Astrocyte (in vitro differentiated cells and primary cell): ENCODE data around the gene COL11A2. TPM values are rescaled to one million over a fixed set of nuclear protein-coding genes. Genes with fewer than 3 reads are reported as not detected.

Experiments
- DNase-seq: peaks from one replicate; pipeline ENCODE4 v3.0.0-alpha.2; 2010; ENCODE audit warnings: low read depth
- FAIRE-seq: peaks from 2 replicates; lab custom pipeline; 2011; peaks lifted over from hg19 to GRCh38; lab: Jason Lieb, UNC
- H2AFZ ChIP-seq: 2 replicates; pipeline ENCODE4 v1.6.0; 2012; ENCODE audit warnings: low read depth, low read length, inconsistent platforms
- H3K27ac ChIP-seq: 2 replicates; pipeline ENCODE4 v1.5.1; 2011; ENCODE audit warnings: low read depth, low read length, inconsistent platforms
- H3K27me3 ChIP-seq: 2 replicates; pipeline ENCODE4 v1.6.0; 2011; ENCODE audit warnings: low read length, inconsistent platforms; ENCODE audit not compliant: insufficient read depth
- H3K36me3 ChIP-seq: 2 replicates; pipeline ENCODE4 v1.5.1; 2011; ENCODE audit warnings: low read length, inconsistent platforms; ENCODE audit not compliant: insufficient read depth
- H3K4me1 ChIP-seq: 2 replicates; pipeline ENCODE4 v1.5.1; 2011; ENCODE audit warnings: low read length, inconsistent platforms; ENCODE audit not compliant: insufficient read depth
- H3K4me2 ChIP-seq: 2 replicates; pipeline ENCODE4 v1.6.0; 2012; ENCODE audit warnings: low read length, inconsistent platforms
- H3K4me3 ChIP-seq: 2 replicates; pipeline ENCODE4 v1.5.1; 2011; ENCODE audit warnings: low read depth, mild to moderate bottlenecking, low read length, inconsistent platforms; ENCODE audit not compliant: insufficient read depth
- H3K79me2 ChIP-seq: 2 replicates; pipeline ENCODE4 v1.6.0; 2012; ENCODE audit warnings: mild to moderate bottlenecking, low read length, inconsistent platforms; ENCODE audit not compliant: insufficient read depth
- H3K9ac ChIP-seq: 2 replicates; pipeline ENCODE4 v1.6.0; 2012; ENCODE audit warnings: mild to moderate bottlenecking, low read length, inconsistent platforms
- H3K9me3 ChIP-seq: 2 replicates; pipeline ENCODE4 v1.5.1; 2012; ENCODE audit warnings: low read depth, mild to moderate bottlenecking, low read length, inconsistent platforms; ENCODE audit not compliant: insufficient read depth
- H4K20me1 ChIP-seq: 2 replicates; pipeline ENCODE4 v1.6.0; 2012; ENCODE audit warnings: low read length, inconsistent platforms; ENCODE audit not compliant: insufficient read depth
- H3K27ac Mint-ChIP-seq: one replicate; pipeline ENCODE4 v1.8.0; 2021; ENCODE audit warnings: mild to moderate bottlenecking, mixed read lengths; ENCODE audit not compliant: unreplicated experiment
- H3K27me3 Mint-ChIP-seq: one replicate; pipeline ENCODE4 v1.8.0; 2021; ENCODE audit warnings: low read depth, mixed read lengths; ENCODE audit not compliant: unreplicated experiment
- H3K36me3 Mint-ChIP-seq: one replicate; pipeline ENCODE4 v1.8.0; 2021; ENCODE audit warnings: low read depth, mixed read lengths; ENCODE audit not compliant: unreplicated experiment
- H3K4me1 Mint-ChIP-seq: one replicate; pipeline ENCODE4 v1.8.0; 2021; ENCODE audit warnings: low read depth, mixed read lengths; ENCODE audit not compliant: unreplicated experiment
- H3K4me3 Mint-ChIP-seq: one replicate; pipeline ENCODE4 v1.8.0; 2021; ENCODE audit warnings: mild to moderate bottlenecking, moderate library complexity, mixed read lengths; ENCODE audit not compliant: unreplicated experiment
- H3K9me3 Mint-ChIP-seq: one replicate; pipeline ENCODE4 v1.8.0; 2021; ENCODE audit warnings: mild to moderate bottlenecking, mixed read lengths; ENCODE audit not compliant: unreplicated experiment
- EZH2 ChIP-seq: IDR thresholded peaks from 2 replicates; pipeline ENCODE4 v1.6.1; 2012; ENCODE audit warnings: mild to moderate bottlenecking, low read length, inconsistent platforms; ENCODE audit not compliant: insufficient read depth
- total RNA-seq: library from RNA; stranded (reverse); gene quantifications from 2 replicates; pipeline ENCODE4 v1.2.1, GENCODE V29; 2021
- TF ChIP-seq, protein P1 (sequence below): IDR thresholded peaks from 2 replicates; pipeline ENCODE4 v1.5.1; 2011; ENCODE audit warnings: low read depth, mild to moderate bottlenecking, inconsistent platforms, low read length, moderate library complexity; ENCODE audit not compliant: insufficient read depth

Gene COL11A2
- total RNA-seq, 1 donor from 2014 or later: 1.3 TPM

DNA sequence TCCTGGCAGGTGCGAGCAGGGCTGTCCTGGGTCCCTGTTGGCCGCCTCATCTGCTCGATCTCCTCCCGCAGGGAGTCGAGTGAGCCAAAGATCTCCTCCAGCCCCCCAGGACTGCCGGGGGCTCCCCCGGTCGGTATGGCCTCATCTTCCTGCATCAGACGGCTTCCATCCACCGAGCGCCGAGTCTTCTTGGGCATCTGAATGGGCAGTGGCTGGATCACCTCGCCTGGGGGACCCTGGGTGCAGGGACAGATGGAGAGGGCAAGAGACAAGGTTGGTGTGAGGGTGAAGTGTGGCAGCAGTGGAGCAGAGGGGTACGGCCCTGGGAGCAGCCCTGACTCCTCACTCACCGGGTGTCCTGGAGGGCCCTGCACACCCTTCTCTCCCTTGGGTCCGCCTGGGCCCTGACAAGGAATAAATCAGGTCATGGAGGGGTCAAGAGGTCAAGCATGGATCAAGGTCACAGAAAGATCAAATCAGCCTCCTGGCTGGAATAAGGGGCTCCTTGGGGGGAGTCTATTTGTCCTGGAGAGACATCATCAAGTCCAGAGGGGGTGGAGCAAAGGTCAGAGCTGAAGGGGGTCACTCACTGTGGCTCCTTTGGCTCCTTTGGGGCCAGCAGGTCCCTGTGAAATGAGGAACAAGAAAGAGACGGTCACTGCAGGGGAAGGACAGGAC lies 26.5 kb downstream of the COL11A2 start:
- no peak overlapping the region for H3K4me2 ChIP-seq
- no peaks in the 10 kb centered on the region for H3K79me2 ChIP-seq
- TF ChIP-seq, protein P1, sequence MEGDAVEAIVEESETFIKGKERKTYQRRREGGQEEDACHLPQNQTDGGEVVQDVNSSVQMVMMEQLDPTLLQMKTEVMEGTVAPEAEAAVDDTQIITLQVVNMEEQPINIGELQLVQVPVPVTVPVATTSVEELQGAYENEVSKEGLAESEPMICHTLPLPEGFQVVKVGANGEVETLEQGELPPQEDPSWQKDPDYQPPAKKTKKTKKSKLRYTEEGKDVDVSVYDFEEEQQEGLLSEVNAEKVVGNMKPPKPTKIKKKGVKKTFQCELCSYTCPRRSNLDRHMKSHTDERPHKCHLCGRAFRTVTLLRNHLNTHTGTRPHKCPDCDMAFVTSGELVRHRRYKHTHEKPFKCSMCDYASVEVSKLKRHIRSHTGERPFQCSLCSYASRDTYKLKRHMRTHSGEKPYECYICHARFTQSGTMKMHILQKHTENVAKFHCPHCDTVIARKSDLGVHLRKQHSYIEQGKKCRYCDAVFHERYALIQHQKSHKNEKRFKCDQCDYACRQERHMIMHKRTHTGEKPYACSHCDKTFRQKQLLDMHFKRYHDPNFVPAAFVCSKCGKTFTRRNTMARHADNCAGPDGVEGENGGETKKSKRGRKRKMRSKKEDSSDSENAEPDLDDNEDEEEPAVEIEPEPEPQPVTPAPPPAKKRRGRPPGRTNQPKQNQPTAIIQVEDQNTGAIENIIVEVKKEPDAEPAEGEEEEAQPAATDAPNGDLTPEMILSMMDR: no peak
- H4K20me1 ChIP-seq: no peaks in the 10 kb centered on the region
- H3K36me3 ChIP-seq: no peaks in the 10 kb centered on the region
- no peak overlapping the region for H3K27ac ChIP-seq
- FAIRE-seq: no peak
- peaks cover 14% of the 10 kb centered on the region for H3K4me1 ChIP-seq
- no peak overlapping the region for H3K4me3 ChIP-seq
- Mint-ChIP-seq H3K27ac (no peak overlapping the region), H3K4me3 (no peak overlapping the region), H3K36me3 (no peaks in the 10 kb centered on the region), H3K27me3 (peaks cover 47% of the 10 kb centered on the region), H3K9me3 (peaks cover 3% of the 10 kb centered on the region), H3K4me1 (peaks cover 4% of the 10 kb centered on the region)
- no peaks in the 10 kb centered on the region for H3K9me3 ChIP-seq
- H2AFZ ChIP-seq: no peak overlapping the region
- no peak for DNase-seq
- H3K27me3 ChIP-seq: no peaks in the 10 kb centered on the region
- H3K9ac ChIP-seq: no peak overlapping the region

- H2AFZ ChIP-seq: no peak overlapping the region
- no peak for FAIRE-seq
- H3K36me3 ChIP-seq: no peaks in the 10 kb centered on the region
- no peak overlapping the region for H3K27ac ChIP-seq
- H3K27me3 Mint-ChIP-seq: peaks cover 47% of the 10 kb centered on the region
- DNase-seq: no peak
- H3K79me2 ChIP-seq: no peaks in the 10 kb centered on the region
- H3K4me1 Mint-ChIP-seq: peaks cover 4% of the 10 kb centered on the region
- H3K9me3 ChIP-seq: no peaks in the 10 kb centered on the region
- no peaks in the 10 kb centered on the region for H4K20me1 ChIP-seq
- TF ChIP-seq, protein P1: no peak
- TF ChIP-seq EZH2: no peak
- no peak overlapping the region for H3K4me3 Mint-ChIP-seq
- no peak overlapping the region for H3K4me3 ChIP-seq
- peaks cover 3% of the 10 kb centered on the region for H3K9me3 Mint-ChIP-seq
- H3K4me1 ChIP-seq: peaks cover 16% of the 10 kb centered on the region
- H3K4me2 ChIP-seq: no peak overlapping the region
- H3K9ac ChIP-seq: no peak overlapping the region
- H3K27me3 ChIP-seq: no peaks in the 10 kb centered on the region
- H3K36me3 Mint-ChIP-seq: no peaks in the 10 kb centered on the region
- H3K27ac Mint-ChIP-seq: no peak overlapping the region
Observed at GRCh38 chr6:33164665-33165373, 27.4 kb downstream of the COL11A2 start.

DNA sequence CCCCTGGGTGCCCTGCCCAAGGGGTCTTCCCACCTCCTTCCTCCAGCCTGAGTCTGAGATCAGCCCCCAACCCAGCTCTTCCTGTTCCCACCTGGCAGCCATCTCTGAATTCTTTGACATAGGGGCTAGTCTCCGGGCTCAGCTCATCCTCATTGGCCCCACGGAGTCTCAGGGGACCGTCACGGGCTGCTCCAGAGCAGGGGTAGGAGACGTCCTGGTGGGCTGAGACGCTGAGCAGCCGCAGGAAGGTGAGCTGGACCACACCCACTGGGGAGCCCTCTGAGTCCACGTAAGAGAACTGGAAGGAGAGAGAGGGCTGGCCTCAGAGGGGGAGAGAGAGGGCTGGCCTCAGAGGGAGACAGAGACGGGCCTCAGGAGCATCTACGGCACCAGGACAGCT lies 28.1 kb downstream of the COL11A2 start:
- FAIRE-seq: no peak
- H3K4me2 ChIP-seq: no peak overlapping the region
- peaks cover 4% of the 10 kb centered on the region for H3K4me1 Mint-ChIP-seq
- no peak overlapping the region for H3K9ac ChIP-seq
- H4K20me1 ChIP-seq: no peaks in the 10 kb centered on the region
- no peak overlapping the region for H3K27ac Mint-ChIP-seq
- H3K27me3 ChIP-seq: no peaks in the 10 kb centered on the region
- peaks cover 3% of the 10 kb centered on the region for H3K9me3 Mint-ChIP-seq
- no peaks in the 10 kb centered on the region for H3K36me3 Mint-ChIP-seq
- H3K36me3 ChIP-seq: no peaks in the 10 kb centered on the region
- DNase-seq: no peak
- TF ChIP-seq, protein P1: no peak
- TF ChIP-seq EZH2: no peak
- H3K4me3 Mint-ChIP-seq: no peak overlapping the region
- peaks cover 40% of the 10 kb centered on the region for H3K27me3 Mint-ChIP-seq
- no peaks in the 10 kb centered on the region for H3K9me3 ChIP-seq
- no peak overlapping the region for H3K27ac ChIP-seq
- no peak overlapping the region for H2AFZ ChIP-seq
- H3K79me2 ChIP-seq: no peaks in the 10 kb centered on the region
- peaks cover 16% of the 10 kb centered on the region for H3K4me1 ChIP-seq
- no peak overlapping the region for H3K4me3 ChIP-seq
